TTC549 (cell line): ENCODE measurements around the gene SEL1L2.
"Not testable (repeated sequence)": the region's sequence is repeated elsewhere in the genome, so short reads cannot be mapped to it uniquely, and the experiment has no call there.

Experiments
- FAIRE-seq: peaks from 2 replicates; lab custom pipeline; 2012; peaks lifted over from hg19 to GRCh38; lab: Jason Lieb, UNC

The SEL1L2 gene

GRCh38 chr20:13990465-13990864 is at the start of gene SEL1L2:
Gene SEL1L2 (minus strand): TSS chr20:13990614. CDS start chr20:13990534, 80 bp downstream.
- FAIRE-seq, result no peak

GRCh38 chr20:14036567-14036966 is 46.2 kb upstream of the SEL1L2 start:
- FAIRE-seq, result no peak

- no peak for FAIRE-seq
These were observed 42.9 kb upstream of the SEL1L2 start for GRCh38 chr20:14033310-14033709.

GRCh38 chr20:14030991-14031390 is 40.6 kb upstream of the SEL1L2 start:
- no peak for FAIRE-seq

GRCh38 chr20:14012671-14013070 is 22.3 kb upstream of the SEL1L2 start:
- FAIRE-seq, result no peak

GRCh38 chr20:14009208-14009607 is 18.8 kb upstream of the SEL1L2 start:
- FAIRE-seq, result no peak

- no peak for FAIRE-seq
These were observed 15.6 kb upstream of the SEL1L2 start for GRCh38 chr20:14005996-14006395.

- FAIRE-seq, result no peak
These were observed 10.5 kb upstream of the SEL1L2 start for GRCh38 chr20:14000917-14001316.

- no peak for FAIRE-seq
These were observed 5.9 kb upstream of the SEL1L2 start for GRCh38 chr20:13996265-13996664.

- no peak for FAIRE-seq
These were observed 5.4 kb upstream of the SEL1L2 start for GRCh38 chr20:13995841-13996240.

GRCh38 chr20:13995086-13995665 is 4.8 kb upstream of the SEL1L2 start, which contains the start of gene MACROD2:
Gene MACROD2 (plus strand): TSS chr20:13995516.
- no peak for FAIRE-seq

- FAIRE-seq, result not testable (repeated sequence)
These were observed 1.5 kb upstream of the SEL1L2 start for GRCh38 chr20:13991955-13992354.

- FAIRE-seq, result no peak
These were observed 897 bp upstream of the SEL1L2 start for GRCh38 chr20:13991311-13991710.

- FAIRE-seq, result no peak
These were observed 6.2 kb downstream of the SEL1L2 start for GRCh38 chr20:13984211-13984610.

GRCh38 chr20:13960525-13960924 is 29.9 kb downstream of the SEL1L2 start:
- no peak for FAIRE-seq

GRCh38 chr20:13960119-13960518 is 30.3 kb downstream of the SEL1L2 start:
- no peak for FAIRE-seq

- no peak for FAIRE-seq
These were observed 37.2 kb downstream of the SEL1L2 start for GRCh38 chr20:13953227-13953626.

GRCh38 chr20:13947719-13948118 is 42.7 kb downstream of the SEL1L2 start:
- FAIRE-seq, result no peak

GRCh38 chr20:13941031-13941430 is 49.4 kb downstream of the SEL1L2 start:
- no peak for FAIRE-seq

GRCh38 chr20:13936781-13937576 is 53.4 kb downstream of the SEL1L2 start:
- no peak for FAIRE-seq

- FAIRE-seq, result no peak
These were observed 55.2 kb downstream of the SEL1L2 start for GRCh38 chr20:13934992-13935894.

GRCh38 chr20:13930281-13930680 is 60.1 kb downstream of the SEL1L2 start:
- FAIRE-seq, result no peak

- FAIRE-seq, result no peak
These were observed 60.6 kb downstream of the SEL1L2 start for GRCh38 chr20:13929836-13930235.
